ENCODE measurements around the gene SIPA1L3.
A peak's percentile ranks its signal among the peaks of the same experiment; 100 is the strongest.

SIPA1L3 gene

DNA sequence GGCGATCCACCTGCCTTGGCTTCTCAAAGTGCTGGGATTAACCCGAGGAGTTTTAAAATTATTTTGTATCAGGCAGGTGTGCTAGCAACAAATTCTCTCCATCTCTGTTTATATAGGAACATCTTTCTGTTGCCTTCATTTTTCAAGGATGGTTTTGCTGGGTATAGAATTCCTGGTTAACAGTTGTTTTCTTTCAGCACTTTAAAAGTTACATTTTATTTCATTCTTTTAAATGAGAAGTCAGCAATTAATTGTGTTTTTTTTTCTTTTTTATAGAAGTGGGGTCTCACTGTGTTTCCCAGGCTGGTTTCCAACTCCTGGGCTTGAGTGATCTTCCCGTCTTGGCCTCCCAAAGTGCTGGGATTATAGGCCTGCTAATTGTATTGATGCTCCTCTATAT is 273.1 kb downstream of the SIPA1L3 start:
- TF ChIP-seq, protein P1, sequence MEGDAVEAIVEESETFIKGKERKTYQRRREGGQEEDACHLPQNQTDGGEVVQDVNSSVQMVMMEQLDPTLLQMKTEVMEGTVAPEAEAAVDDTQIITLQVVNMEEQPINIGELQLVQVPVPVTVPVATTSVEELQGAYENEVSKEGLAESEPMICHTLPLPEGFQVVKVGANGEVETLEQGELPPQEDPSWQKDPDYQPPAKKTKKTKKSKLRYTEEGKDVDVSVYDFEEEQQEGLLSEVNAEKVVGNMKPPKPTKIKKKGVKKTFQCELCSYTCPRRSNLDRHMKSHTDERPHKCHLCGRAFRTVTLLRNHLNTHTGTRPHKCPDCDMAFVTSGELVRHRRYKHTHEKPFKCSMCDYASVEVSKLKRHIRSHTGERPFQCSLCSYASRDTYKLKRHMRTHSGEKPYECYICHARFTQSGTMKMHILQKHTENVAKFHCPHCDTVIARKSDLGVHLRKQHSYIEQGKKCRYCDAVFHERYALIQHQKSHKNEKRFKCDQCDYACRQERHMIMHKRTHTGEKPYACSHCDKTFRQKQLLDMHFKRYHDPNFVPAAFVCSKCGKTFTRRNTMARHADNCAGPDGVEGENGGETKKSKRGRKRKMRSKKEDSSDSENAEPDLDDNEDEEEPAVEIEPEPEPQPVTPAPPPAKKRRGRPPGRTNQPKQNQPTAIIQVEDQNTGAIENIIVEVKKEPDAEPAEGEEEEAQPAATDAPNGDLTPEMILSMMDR (IDR thresholded peaks at IDR 0.05; ENCODE audit: insufficient read depth, low read depth, low read length, missing control alignments), result no peak

DNA sequence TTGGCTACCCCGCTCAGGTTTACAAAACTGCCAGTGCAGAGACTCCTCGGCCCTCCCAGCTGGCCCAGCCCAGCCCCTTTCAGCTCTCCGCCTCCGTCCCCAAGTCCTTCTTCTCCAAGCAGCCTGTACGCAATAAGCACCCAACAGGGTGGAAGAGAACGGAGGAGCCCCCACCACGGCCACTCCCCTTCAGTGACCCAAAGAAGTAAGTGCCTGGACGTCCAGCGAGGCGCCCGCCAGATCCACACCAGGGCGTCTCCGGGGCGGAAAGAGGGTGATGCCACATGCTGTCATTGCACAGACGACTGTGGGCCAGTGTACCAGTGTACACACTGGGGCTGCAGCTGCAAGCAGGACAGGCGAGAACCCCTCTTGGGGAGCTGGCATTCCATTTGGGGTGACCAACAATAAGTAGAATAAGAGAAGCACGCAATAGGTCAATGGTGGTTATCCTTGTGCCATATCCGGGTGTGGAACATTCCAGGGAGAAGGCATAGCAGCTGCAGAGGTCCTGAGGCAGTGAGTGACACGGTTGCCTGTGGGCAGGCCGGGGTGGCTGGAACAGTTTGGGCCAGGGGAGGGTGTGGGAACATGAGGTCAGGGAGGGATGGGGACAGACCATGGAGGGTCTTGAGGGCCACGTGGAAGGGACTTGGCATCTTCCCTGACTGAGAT is 275.7 kb downstream of the SIPA1L3 start:
- no peak overlapping the region for H3K4me3 ChIP-seq (ENCODE audit: low read length)
- DNase-seq (ENCODE audit: low read depth), result no peak
- TF ChIP-seq, protein P1 (IDR thresholded peaks at IDR 0.05; ENCODE audit: insufficient read depth, low read depth, low read length, missing control alignments), result no peak

More for the DNA sequence above, 273.1 kb downstream of the SIPA1L3 start:
- no peak overlapping the region for H3K4me3 ChIP-seq (ENCODE audit: low read length)
- no peak for DNase-seq (ENCODE audit: low read depth)

DNA sequence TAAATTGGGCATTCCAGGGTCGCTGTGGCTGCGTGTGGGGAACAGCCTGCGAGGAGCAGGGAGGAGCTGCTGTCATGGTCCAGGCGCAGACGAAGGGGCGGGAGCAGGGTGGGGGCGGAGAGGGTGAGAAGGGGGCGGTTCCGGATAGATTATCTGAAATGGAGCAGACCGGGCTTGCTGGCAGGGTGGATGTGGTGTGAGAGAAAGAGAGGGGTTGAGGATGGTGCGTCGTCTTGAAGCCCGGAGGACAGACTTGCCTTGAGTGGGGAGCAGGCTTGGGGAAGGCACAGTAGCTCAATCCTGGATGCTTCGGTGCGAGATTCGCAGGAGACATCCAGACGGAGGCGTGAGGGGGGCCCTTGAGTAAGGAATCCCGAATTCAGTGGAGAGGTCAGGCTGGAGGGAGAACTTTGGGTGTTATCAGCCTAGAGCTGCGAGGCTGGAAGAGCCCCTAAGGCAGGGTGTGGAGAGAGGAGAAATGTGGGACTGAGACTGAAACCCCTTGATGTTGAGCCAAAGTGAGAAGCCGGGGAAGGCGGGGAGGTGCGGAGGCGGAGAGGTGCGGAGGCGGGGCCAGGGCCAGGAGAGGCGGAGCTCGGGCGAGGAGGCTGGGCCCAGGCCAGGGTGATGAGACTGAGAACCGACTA is 276.4 kb downstream of the SIPA1L3 start:
- no peak overlapping the region for H3K4me3 ChIP-seq (ENCODE audit: low read length)
- TF ChIP-seq, protein P1 (IDR thresholded peaks at IDR 0.05; ENCODE audit: insufficient read depth, low read depth, low read length, missing control alignments), result no peak
- DNase-seq (ENCODE audit: low read depth), result peak; percentile 23

DNA sequence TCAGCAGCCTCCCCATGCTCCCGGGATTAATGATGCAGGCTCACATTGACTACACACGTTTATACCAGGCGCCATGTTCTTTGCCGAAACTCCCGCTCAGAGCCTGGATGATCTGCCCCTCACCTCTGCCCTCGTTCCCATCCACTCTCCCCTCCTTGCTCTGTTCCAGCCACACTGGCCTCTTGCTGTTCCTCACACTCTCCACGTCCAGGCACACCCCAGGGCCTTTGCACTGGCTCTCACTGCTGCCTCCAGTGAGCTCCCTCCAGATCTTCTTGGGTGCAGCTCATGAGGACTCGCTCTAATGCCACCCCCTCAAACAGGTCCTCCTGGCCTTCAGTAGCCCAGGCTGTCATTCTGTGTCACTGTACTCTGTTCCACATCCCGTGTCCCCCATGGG is 277.8 kb downstream of the SIPA1L3 start:
- no peak for DNase-seq (ENCODE audit: low read depth)
- TF ChIP-seq, protein P1 (IDR thresholded peaks at IDR 0.05; ENCODE audit: insufficient read depth, low read depth, low read length, missing control alignments), result no peak
- no peak overlapping the region for H3K4me3 ChIP-seq (ENCODE audit: low read length)

DNA sequence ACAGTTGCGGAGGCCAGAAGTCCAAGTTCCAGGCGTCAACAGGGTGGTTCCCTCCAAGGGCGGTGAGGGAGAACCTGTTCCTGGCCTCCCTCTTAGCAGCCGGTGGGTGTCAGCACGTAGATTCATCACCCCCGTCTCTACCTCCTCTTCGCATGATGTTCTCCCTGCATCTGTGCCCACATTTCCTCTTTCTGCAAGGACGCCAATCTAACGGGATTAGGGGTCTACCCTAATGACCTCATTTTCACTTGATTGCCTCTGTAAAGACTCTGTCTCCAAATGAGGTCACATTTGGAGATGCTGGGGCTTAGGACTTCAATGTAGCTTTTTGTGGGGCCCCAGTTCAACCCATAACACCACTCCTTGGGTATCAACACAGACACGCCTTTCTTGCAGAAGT is 278.6 kb downstream of the SIPA1L3 start:
- TF ChIP-seq, protein P1 (IDR thresholded peaks at IDR 0.05; ENCODE audit: insufficient read depth, low read depth, low read length, missing control alignments), result no peak
- DNase-seq (ENCODE audit: low read depth), result no peak
- H3K4me3 ChIP-seq (ENCODE audit: low read length), result no peak overlapping the region

DNA sequence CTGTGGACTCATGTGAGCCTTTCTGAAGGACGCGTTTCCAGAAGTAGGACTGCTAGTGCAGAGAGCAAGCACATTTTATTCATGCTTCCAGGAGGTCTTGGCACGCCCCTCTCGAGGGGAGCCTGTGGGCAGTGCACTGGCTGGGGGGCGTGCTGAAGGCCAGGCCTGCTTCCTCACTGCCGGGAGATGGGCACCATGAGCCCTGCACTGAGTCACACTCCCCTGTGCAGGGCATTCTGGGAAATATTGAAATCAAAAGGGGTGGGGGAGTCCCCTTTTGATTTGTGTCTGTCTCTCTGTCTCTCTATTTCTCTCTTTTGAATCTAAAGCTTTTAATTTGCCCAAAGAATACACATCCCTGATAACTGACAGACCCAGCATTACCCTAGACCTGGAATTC is 283.1 kb downstream of the SIPA1L3 start:
- TF ChIP-seq, protein P1 (IDR thresholded peaks at IDR 0.05; ENCODE audit: insufficient read depth, low read depth, low read length, missing control alignments), result no peak
- no peak for DNase-seq (ENCODE audit: low read depth)
- H3K4me3 ChIP-seq (ENCODE audit: low read length), result no peak overlapping the region

DNA sequence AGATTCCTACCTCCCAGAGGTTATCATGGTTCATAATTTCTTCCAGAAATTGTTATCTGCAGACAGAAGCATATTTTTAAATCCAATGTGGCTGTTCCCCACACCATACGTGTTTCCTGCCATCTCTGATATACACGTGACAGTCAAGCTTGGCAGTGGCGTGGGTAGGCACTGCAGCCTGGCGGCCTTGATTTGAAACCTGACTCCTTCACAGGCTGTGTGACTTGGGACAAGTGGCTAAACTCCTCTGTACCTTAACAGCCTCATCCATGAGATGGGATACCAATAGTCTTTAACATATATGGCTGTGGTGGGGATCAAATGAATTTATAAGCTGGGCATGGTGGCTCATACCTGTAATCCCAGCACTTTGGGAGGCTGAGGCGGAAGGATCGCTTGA is 283.8 kb downstream of the SIPA1L3 start:
- H3K4me3 ChIP-seq (ENCODE audit: low read length), result no peak overlapping the region
- DNase-seq (ENCODE audit: low read depth), result no peak
- TF ChIP-seq, protein P1 (IDR thresholded peaks at IDR 0.05; ENCODE audit: insufficient read depth, low read depth, low read length, missing control alignments), result no peak
